H1 (cell line): ENCODE results near the gene PRPF31. TPM values are rescaled to one million over a fixed set of nuclear protein-coding genes. Genes with fewer than 3 reads are reported as not detected.

Experiments used
- CTCF ChIA-PET: fragments of 300-600 bp; sonication (Branson Sonifier 250); formaldehyde crosslinking; loops from one replicate; lab custom pipeline; 2021; ENCODE audit not compliant: partially characterized antibody; lab: Charles Lee
- POLR2A ChIA-PET: fragments of 300-600 bp; sonication (Branson Sonifier 250); formaldehyde crosslinking; loops from one replicate; lab custom pipeline; 2021; ENCODE audit warnings: inconsistent platforms; ENCODE audit not compliant: partially characterized antibody; lab: Charles Lee
- DNase-seq, 2 experiments: peaks; one replicate each; pipeline versions ENCODE4 v3.0.0 to v3.0.0-alpha.2; 2010 to 2022; ENCODE audit warnings: low spot score in 2 of 2, low read depth in 1 of 2, mixed read lengths in 1 of 2
- FAIRE-seq: peaks from 2 replicates; lab custom pipeline; 2011; peaks lifted over from hg19 to GRCh38; lab: Jason Lieb, UNC
- H2AFZ ChIP-seq: 2 replicates; pipeline ENCODE4 v1.8.1; 2012; ENCODE audit warnings: low read length, inconsistent platforms
- H2AK5ac ChIP-seq: 2 replicates; pipeline ENCODE4 v1.6.1; 2013; ENCODE audit warnings: low read depth, low read length
- H2BK120ac ChIP-seq: replicated peaks from 2 replicates; pipeline ENCODE3; 2013; ENCODE audit warnings: low read depth, low read length, inconsistent platforms
- H2BK12ac ChIP-seq: 2 replicates; pipeline ENCODE4 v1.6.1; 2013; ENCODE audit warnings: low read depth, low read length
- H2BK15ac ChIP-seq: 2 replicates; pipeline ENCODE4 v1.6.1; 2013; ENCODE audit warnings: low read length
- H2BK20ac ChIP-seq: 2 replicates; pipeline ENCODE4 v1.6.1; 2013; ENCODE audit warnings: low read length
- H2BK5ac ChIP-seq: 2 replicates; pipeline ENCODE4 v1.6.1; 2013; ENCODE audit warnings: low read depth, low read length
- H3K14ac ChIP-seq: 2 replicates; pipeline ENCODE4 v1.6.1; 2013; ENCODE audit warnings: inconsistent platforms; ENCODE audit not compliant: insufficient read length
- H3K18ac ChIP-seq: 2 replicates; pipeline ENCODE4 v1.6.1; 2013; ENCODE audit warnings: low read length; ENCODE audit errors: extremely low read depth
- H3K23ac ChIP-seq: 2 replicates; pipeline ENCODE4 v1.6.1; 2013; ENCODE audit warnings: inconsistent platforms; ENCODE audit not compliant: insufficient read length
- H3K23me2 ChIP-seq: 2 replicates; pipeline ENCODE4 v1.6.1; 2013; ENCODE audit warnings: low read depth, low read length
- H3K27ac ChIP-seq: 2 replicates; pipeline ENCODE4 v1.6.1; 2011; ENCODE audit warnings: low read depth, low read length, inconsistent platforms
- H3K27me3 ChIP-seq, 4 experiments: replicated peaks in 1 of 4; 1 replicate in 1 of 4; 2 replicates in 3 of 4; pipeline versions ENCODE4 v1.6.1 to v1.8.1; 2011 to 2013; ENCODE audit warnings: low read length in 3 of 4, mild to moderate bottlenecking in 3 of 4, inconsistent platforms in 2 of 4, mixed read lengths in 2 of 4, moderate library complexity in 1 of 4; ENCODE audit not compliant: control insufficient read depth in 3 of 4, insufficient read depth in 3 of 4; ENCODE audit errors: extremely low read depth in 1 of 4
- H3K36me3 ChIP-seq, 4 experiments: 2 replicates each; pipeline versions ENCODE4 v1.6.1 to v1.8.1; 2011 to 2013; ENCODE audit warnings: mild to moderate bottlenecking in 4 of 4, low read length in 3 of 4, moderate library complexity in 2 of 4, control low read depth in 1 of 4, inconsistent platforms in 1 of 4; ENCODE audit not compliant: insufficient read depth in 4 of 4, control insufficient read depth in 2 of 4
- H3K4ac ChIP-seq: replicated peaks from 2 replicates; pipeline ENCODE3; 2013; ENCODE audit warnings: low read length, low read depth, mixed read lengths, inconsistent platforms; ENCODE audit not compliant: insufficient read length
- H3K4me1 ChIP-seq, 4 experiments: replicated peaks in 1 of 4; 1 replicate in 1 of 4; 2 replicates in 3 of 4; pipeline versions ENCODE4 v1.6.1 to v1.8.1; 2011 to 2013; ENCODE audit warnings: low read length in 3 of 4, inconsistent platforms in 2 of 4, mixed read lengths in 1 of 4; ENCODE audit not compliant: insufficient read depth in 4 of 4, control insufficient read depth in 3 of 4
- H3K4me2 ChIP-seq, 2 experiments: 2 replicates each; pipeline versions ENCODE4 v1.6.1 to v1.8.1; 2011 to 2013; ENCODE audit warnings: low read depth in 2 of 2, low read length in 2 of 2, control low read depth in 1 of 2, inconsistent platforms in 1 of 2, mild to moderate bottlenecking in 1 of 2; ENCODE audit not compliant: insufficient read depth in 1 of 2
- H3K4me3 ChIP-seq, 4 experiments: fragments of 200-600, 300-600 bp in 1 of 4; sonication (generic), shearing (Covaris generic), sonication (Bioruptor Twin) in 1 of 4; 2 replicates each; pipeline versions ENCODE4 v1.5.1 to v1.8.1; 2011 to 2016; ENCODE audit warnings: low read length in 4 of 4, low read depth in 3 of 4, control low read depth in 2 of 4, inconsistent platforms in 2 of 4, mild to moderate bottlenecking in 2 of 4, mixed read lengths in 1 of 4, moderate library complexity in 1 of 4; ENCODE audit not compliant: insufficient read depth in 2 of 4; ENCODE audit errors: extremely low read depth in 1 of 4
- H3K56ac ChIP-seq: replicated peaks from 2 replicates; pipeline ENCODE3; 2013; ENCODE audit warnings: low read depth, mild to moderate bottlenecking, mixed read lengths, low read length, inconsistent platforms; ENCODE audit not compliant: insufficient read length
- H3K79me1 ChIP-seq: 2 replicates; pipeline ENCODE4 v1.6.1; 2013; ENCODE audit warnings: low read depth, low read length, control low read depth
- H3K79me2 ChIP-seq, 2 experiments: 2 replicates each; pipeline versions ENCODE4 v1.6.1 to v1.8.1; 2012 to 2013; ENCODE audit warnings: low read length in 2 of 2, mild to moderate bottlenecking in 2 of 2, inconsistent platforms in 1 of 2; ENCODE audit not compliant: insufficient read depth in 2 of 2, control insufficient read depth in 1 of 2
- H3K9ac ChIP-seq, 4 experiments: replicated peaks in 1 of 4; 1 replicate in 1 of 4; 2 replicates in 3 of 4; pipeline versions ENCODE4 v1.6.1 to v1.8.1; 2011 to 2013; ENCODE audit warnings: low read depth in 3 of 4, low read length in 3 of 4, control low read depth in 2 of 4, mild to moderate bottlenecking in 2 of 4, moderate library complexity in 2 of 4, inconsistent platforms in 1 of 4; ENCODE audit errors: extremely low read depth in 1 of 4
- H3K9me3 ChIP-seq, 2 experiments: 2 replicates each; pipeline versions ENCODE4 v1.6.1 to v1.8.1; 2012 to 2013; ENCODE audit warnings: mild to moderate bottlenecking in 2 of 2, moderate library complexity in 2 of 2, control low read depth in 1 of 2, inconsistent platforms in 1 of 2, low read depth in 1 of 2, low read length in 1 of 2, mixed read lengths in 1 of 2; ENCODE audit not compliant: insufficient read depth in 2 of 2
- H4K20me1 ChIP-seq, 2 experiments: replicated peaks in 1 of 2; 2 replicates each; pipeline versions ENCODE3 to v1.8.1; 2011 to 2013; ENCODE audit warnings: inconsistent platforms in 2 of 2, low read length in 2 of 2, mild to moderate bottlenecking in 1 of 2; ENCODE audit not compliant: insufficient read depth in 2 of 2, control insufficient read depth in 1 of 2
- H4K5ac ChIP-seq: 2 replicates; pipeline ENCODE4 v1.6.1; 2013; ENCODE audit warnings: low read length, low read depth, mixed read lengths, inconsistent platforms; ENCODE audit not compliant: insufficient read length
- H4K8ac ChIP-seq: 2 replicates; pipeline ENCODE4 v1.8.0; 2013; ENCODE audit warnings: mild to moderate bottlenecking, moderate library complexity, low read length, inconsistent platforms; ENCODE audit not compliant: insufficient read depth; ENCODE audit errors: extremely low read depth
- H4K91ac ChIP-seq: replicated peaks from 2 replicates; pipeline ENCODE3; 2013; ENCODE audit warnings: low read length, mixed read lengths, inconsistent platforms; ENCODE audit not compliant: insufficient read length
- BCL11A ChIP-seq, 2 experiments: IDR thresholded peaks; one replicate each; pipeline ENCODE4 v1.6.1; 2011; ENCODE audit warnings: low read depth in 2 of 2, low read length in 2 of 2, mild to moderate bottlenecking in 2 of 2
- HDAC6 ChIP-seq: IDR thresholded peaks from one replicate; pipeline ENCODE4 v1.7.1; 2012; ENCODE audit warnings: low read depth, mild to moderate bottlenecking, inconsistent platforms, low read length, moderate library complexity
- RAD21 ChIP-seq, 2 experiments: IDR thresholded peaks in 1 of 2; conservative IDR thresholded peaks in 1 of 2; 2 replicates each; pipeline ENCODE4 v1.6.1; 2011; ENCODE audit warnings: low read depth in 2 of 2, low read length in 2 of 2, improper control_type of control experiment in 1 of 2, inconsistent platforms in 1 of 2, mild to moderate bottlenecking in 1 of 2, moderate library complexity in 1 of 2
- RFX5 ChIP-seq: IDR thresholded peaks from 2 replicates; pipeline ENCODE4 v1.6.1; 2011; ENCODE audit warnings: low read depth, low read length, improper control_type of control experiment, borderline replicate concordance
- SIN3A ChIP-seq, 2 experiments: IDR thresholded peaks in 1 of 2; conservative IDR thresholded peaks in 1 of 2; 2 replicates each; pipeline ENCODE4 v1.6.1; 2011 to 2012; ENCODE audit warnings: low read length in 2 of 2, improper control_type of control experiment in 1 of 2, low read depth in 1 of 2, mild to moderate bottlenecking in 1 of 2
- SIX5 ChIP-seq: IDR thresholded peaks from 2 replicates; pipeline ENCODE4 v1.6.1; 2011; ENCODE audit warnings: mild to moderate bottlenecking, low read depth, low read length
- SP1 ChIP-seq: IDR thresholded peaks from 2 replicates; pipeline ENCODE4 v1.6.1; 2011; ENCODE audit warnings: low read depth, low read length
- SP2 ChIP-seq: IDR thresholded peaks from 2 replicates; pipeline ENCODE4 v1.6.1; 2012; ENCODE audit warnings: mild to moderate bottlenecking, low read length, inconsistent platforms
- SRF ChIP-seq: IDR thresholded peaks from 2 replicates; pipeline ENCODE4 v1.6.1; 2011; ENCODE audit warnings: mild to moderate bottlenecking, low read depth, low read length, moderate library complexity
- SUZ12 ChIP-seq: fragments of 200-600 bp; sonication (generic); IDR thresholded peaks from 2 replicates; pipeline ENCODE4 v1.6.1; 2012; ENCODE audit warnings: mild to moderate bottlenecking, inconsistent platforms, low read length, moderate library complexity, mixed read lengths
- TAF7 ChIP-seq: optimal IDR thresholded peaks from 2 replicates; pipeline ENCODE3; 2011; ENCODE audit warnings: low read depth, mild to moderate bottlenecking, inconsistent platforms, low read length, moderate library complexity, borderline replicate concordance
- TCF12 ChIP-seq: IDR thresholded peaks from 2 replicates; pipeline ENCODE4 v1.6.1; 2011; ENCODE audit warnings: low read depth, mild to moderate bottlenecking, low read length
- YY1 ChIP-seq: IDR thresholded peaks from 2 replicates; pipeline ENCODE4 v1.6.1; 2011; ENCODE audit warnings: low read depth, mild to moderate bottlenecking, low read length
- ZNF274 ChIP-seq: IDR thresholded peaks from 2 replicates; pipeline ENCODE4 v1.7.0; 2012; ENCODE audit warnings: low read length, borderline replicate concordance; ENCODE audit errors: extremely low read depth
- WGBS, 2 experiments: shearing (Covaris generic) in 1 of 2; methylation state at CpG; one replicate each; pipeline versions ENCODE4 v1.1.6 to v1.1.7; 2013 to 2015; ENCODE audit warnings: low lambda C conversion rate in 2 of 2, mixed read lengths in 2 of 2, inconsistent platforms in 1 of 2, low coverage in 1 of 2, missing lambda C conversion rate in 1 of 2; ENCODE audit not compliant: insufficient replicate concordance in 2 of 2, insufficient coverage in 1 of 2, insufficient read length in 1 of 2; ENCODE audit errors: extremely low coverage in 1 of 2, missing lambda C conversion rate in 1 of 2; 5-methylcytosine and 5-hydroxymethylcytosine counted together
- polyA plus RNA-seq, 7 experiments: library from polyadenylated mRNA; depleted of rRNA in 3 of 7; stranded (reverse) in 5 of 7; unstranded in 2 of 7; fragments of >200 nt in 5 of 7; fragments of 200-250 nt in 2 of 7; gene quantifications; 1 replicate in 5 of 7; 2 replicates in 1 of 7; 4 replicates in 1 of 7; pipeline versions ENCODE4 v1.2.1 to v1.2.3, GENCODE V29; 2011 to 2013; ENCODE audit warnings: missing spikeins in 2 of 7, mixed read lengths in 2 of 7
- total RNA-seq: library from RNA; stranded (reverse); fragmentation: NEBNext Ultra II Directional; extraction: Animal tissue kit (Norgen Biotek cat#: 25700); gene quantifications from 2 replicates; pipeline ENCODE4 v1.2.1, GENCODE V29; 2021
- TF ChIP-seq, protein P1 (sequence below): IDR thresholded peaks from 2 replicates; pipeline ENCODE4 v1.6.1; 2011; ENCODE audit warnings: low read depth, mild to moderate bottlenecking, low read length; ENCODE audit not compliant: insufficient read depth

The PRPF31 gene
- total and polyA plus RNA-seq, 2 of the 8 experiments (the other 6 are each of a cell fraction or from before 2014, with no cell fraction given), result 51.1 to 97.4 TPM

DNA sequence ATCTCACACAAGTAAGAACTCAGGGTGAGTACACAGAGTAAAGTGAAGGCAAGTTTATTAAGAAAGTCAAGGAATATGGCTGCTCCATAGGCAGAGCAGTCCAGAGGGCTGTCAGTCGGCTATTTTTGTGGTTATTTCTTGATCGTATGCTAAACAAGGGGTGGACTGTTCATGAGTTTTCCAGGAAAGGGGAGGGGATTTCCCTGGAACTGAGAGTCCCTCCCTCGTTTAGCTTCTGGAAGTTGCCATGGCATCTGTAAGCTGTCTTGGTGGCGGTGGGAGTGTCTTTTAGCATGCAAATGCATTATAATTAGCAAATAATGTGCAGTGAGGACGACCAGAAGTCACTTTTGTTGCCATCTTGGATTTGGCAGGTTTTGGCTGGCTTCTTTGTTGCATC is 46.1 kb upstream of the PRPF31 start:
- H4K91ac ChIP-seq, result no peak overlapping the region
- H3K14ac ChIP-seq, result no peak overlapping the region
- H2AK5ac ChIP-seq, result no peak overlapping the region
- no peaks in the 10 kb centered on the region; a peak in 1 of 7 replicates for H3K27me3 ChIP-seq
- no peaks in the 10 kb centered on the region for H3K79me2 ChIP-seq
- no peak overlapping the region for H3K4me2 ChIP-seq
- no peak overlapping the region for H2BK5ac ChIP-seq
- no peak overlapping the region for H2BK20ac ChIP-seq
- H3K4me1 ChIP-seq, result no peaks in the 10 kb centered on the region
- no peak overlapping the region for H3K56ac ChIP-seq
- no peak overlapping the region for H3K27ac ChIP-seq
- no peak overlapping the region for H3K4me3 ChIP-seq
- 82% methylated on average over 5 of the region's 5 CpGs; no CpG with 5 or more reads in 1 of the 2 experiments for WGBS, 2 experiments
- no peaks in the 10 kb centered on the region for H3K36me3 ChIP-seq
- no peaks in the 10 kb centered on the region for H3K23me2 ChIP-seq
- H3K4ac ChIP-seq, result no peak overlapping the region
- no peak for FAIRE-seq
- H4K20me1 ChIP-seq, result no peaks in the 10 kb centered on the region
- H3K9ac ChIP-seq, result no peak overlapping the region
- no peak for DNase-seq
- H3K79me1 ChIP-seq, result no peaks in the 10 kb centered on the region
- no peak overlapping the region for H3K23ac ChIP-seq
- H3K9me3 ChIP-seq, result no peaks in the 10 kb centered on the region
- no peak overlapping the region for H2AFZ ChIP-seq
- H4K5ac ChIP-seq, result no peak overlapping the region
- no peak overlapping the region for H4K8ac ChIP-seq
- ChIA-PET CTCF (no interaction called here), POLR2A (no interaction called here)
- H2BK15ac ChIP-seq, result no peak overlapping the region
- no peak overlapping the region for H2BK120ac ChIP-seq
- H2BK12ac ChIP-seq, result no peak overlapping the region
- H3K18ac ChIP-seq, result no peak overlapping the region; the same call in 1 of the 2 replicates
- TF ChIP-seq SRF (no peak), RAD21 (IDR thresholded peaks at IDR 0.05 in 1 of 2, conservative IDR thresholded peaks at IDR 0.05 in 1 of 2; ENCODE audit: low read depth in 2 of 2, low read length in 2 of 2) (no peak), TAF7 (no peak), SIX5 (no peak), SIN3A (conservative IDR thresholded peaks at IDR 0.05 in 1 of 2, IDR thresholded peaks at IDR 0.05 in 1 of 2; ENCODE audit: low read depth in 1 of 2, low read length in 2 of 2) (no peak), SP1 (no peak), BCL11A (IDR thresholded peaks at IDR 0.05; ENCODE audit: low read depth in 2 of 2, low read length in 2 of 2) (no peak), HDAC6 (no peak), RFX5 (no peak), YY1 (no peak), ZNF274 (no peak), TCF12 (no peak), SUZ12 (no peak), SP2 (no peak)
- TF ChIP-seq, protein P1, sequence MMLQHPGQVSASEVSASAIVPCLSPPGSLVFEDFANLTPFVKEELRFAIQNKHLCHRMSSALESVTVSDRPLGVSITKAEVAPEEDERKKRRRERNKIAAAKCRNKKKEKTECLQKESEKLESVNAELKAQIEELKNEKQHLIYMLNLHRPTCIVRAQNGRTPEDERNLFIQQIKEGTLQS, result no peak
